HepG2 (cell line): ENCODE results near the gene L1CAM. TPM values are rescaled to one million over a fixed set of nuclear protein-coding genes. Genes with fewer than 3 reads are reported as not detected.

ENCODE experiments used
- ATAC-seq: fragments of 200-7000 bp; cut with Tn5 transposase; 3 replicates; pipeline ENCODE4 v1.9.1; 2020; ENCODE audit warnings: mild to moderate bottlenecking, moderate library complexity
- BruUV-seq: library from RNA; stranded (reverse); fragments of 400-500 nt; replicated peaks from 2 replicates; lab custom pipeline; 2021; lab: Mats Ljungman, UMichigan
- CTCF ChIA-PET: fragments of 300-600 bp; formaldehyde crosslinking; extraction: SDS; loops from one replicate; lab custom pipeline; 2021; ENCODE audit warnings: low total read pairs, inconsistent platforms, low intra/inter-chr PET ratio; lab: Yijun Ruan, JAX
- POLR2A ChIA-PET: fragments of 350-600 bp; sonication (Branson Sonifier 250); formaldehyde crosslinking; loops from one replicate; lab custom pipeline; 2020; ENCODE audit warnings: antibody characterized with exemption, inconsistent platforms; lab: Yijun Ruan, JAX
- DNase-seq: peaks from one replicate; pipeline ENCODE4 v3.0.0-alpha.2; 2015; ENCODE audit warnings: low spot score
- FAIRE-seq: peaks from 3 replicates; lab custom pipeline; 2011; peaks lifted over from hg19 to GRCh38; lab: Jason Lieb, UNC
- H2AFZ ChIP-seq: one replicate; pipeline ENCODE4 v1.6.1; 2011; ENCODE audit warnings: low read length, inconsistent platforms
- H3K27ac ChIP-seq: fragments of 300-600 bp; 3 replicates; pipeline ENCODE4 v1.8.0; 2011; ENCODE audit warnings: mixed run types, mild to moderate bottlenecking, mixed read lengths, low read length, inconsistent platforms; ENCODE audit not compliant: insufficient read depth; ENCODE audit errors: extremely low read length
- H3K27me3 ChIP-seq, 2 experiments: fragments of 200-600 bp in 1 of 2; 2 replicates in 1 of 2; 3 replicates in 1 of 2; pipeline versions ENCODE4 v1.6.0 to v1.8.0; 2011; ENCODE audit warnings: low read length in 2 of 2, mild to moderate bottlenecking in 2 of 2, moderate library complexity in 2 of 2, inconsistent platforms in 1 of 2; ENCODE audit not compliant: insufficient read depth in 2 of 2, control insufficient read depth in 1 of 2
- H3K36me3 ChIP-seq, 2 experiments: fragments of 200-600 bp in 1 of 2; replicated peaks in 1 of 2; 2 replicates in 1 of 2; 3 replicates in 1 of 2; pipeline versions ENCODE4 v1.5.1 to v1.8.0; 2011; ENCODE audit warnings: low read length in 2 of 2, inconsistent platforms in 1 of 2; ENCODE audit not compliant: insufficient read depth in 2 of 2, control insufficient read depth in 1 of 2
- H3K4me1 ChIP-seq: 2 replicates; pipeline ENCODE4 v1.5.1; 2012; ENCODE audit warnings: low read length, inconsistent platforms; ENCODE audit not compliant: insufficient read depth
- H3K4me2 ChIP-seq: 2 replicates; pipeline ENCODE4 v1.6.0; 2011; ENCODE audit warnings: low read depth, low read length, inconsistent platforms
- H3K4me3 ChIP-seq, 3 experiments: fragments of 200-600 bp in 1 of 3; sonication (generic), shearing (Covaris generic) in 1 of 3; replicated peaks in 1 of 3; 2 replicates each; pipeline ENCODE4 v1.5.1; 2011 to 2016; ENCODE audit warnings: low read length in 3 of 3, inconsistent platforms in 2 of 3, low read depth in 2 of 3, mild to moderate bottlenecking in 2 of 3, control low read depth in 1 of 3, mixed read lengths in 1 of 3; ENCODE audit not compliant: insufficient read depth in 1 of 3
- H3K79me2 ChIP-seq: one replicate; pipeline ENCODE4 v1.6.1; 2011; ENCODE audit warnings: low read length, inconsistent platforms; ENCODE audit not compliant: insufficient read depth
- H3K9ac ChIP-seq: 2 replicates; pipeline ENCODE4 v1.6.0; 2011; ENCODE audit warnings: mild to moderate bottlenecking, low read depth, low read length, inconsistent platforms; ENCODE audit not compliant: insufficient read depth
- H3K9me3 ChIP-seq: 2 replicates; pipeline ENCODE4 v1.5.1; 2012; ENCODE audit warnings: mild to moderate bottlenecking, low read length
- H4K20me1 ChIP-seq: 2 replicates; pipeline ENCODE4 v1.6.0; 2011; ENCODE audit warnings: inconsistent platforms, mild to moderate bottlenecking, low read length, moderate library complexity; ENCODE audit not compliant: insufficient read depth
- CEBPB ChIP-seq: IDR thresholded peaks from 2 replicates; pipeline ENCODE4 v1.6.1; 2011; ENCODE audit warnings: low read depth, low read length, improper control_type of control experiment, borderline replicate concordance
- GLMP ChIP-seq: sonication (generic); formaldehyde crosslinking; IDR thresholded peaks from 2 replicates; pipeline ENCODE4 v1.9.0; 2021; ENCODE audit warnings: missing genetic modification reagents, mild to moderate bottlenecking, borderline replicate concordance
- KDM3A ChIP-seq: IDR thresholded peaks from 2 replicates; pipeline ENCODE4 v1.6.1; 2018; ENCODE audit warnings: low read depth, missing compliant biosample characterization
- NFKBIZ ChIP-seq: IDR thresholded peaks from 2 replicates; pipeline ENCODE4 v1.6.1; 2018; ENCODE audit warnings: missing genetic modification reagents, missing compliant biosample characterization
- SYNCRIP ChIP-seq: fragments of 200-400 bp; formaldehyde crosslinking; IDR thresholded peaks from 2 replicates; pipeline ENCODE4 v1.6.1; 2018; ENCODE audit warnings: mild to moderate bottlenecking, low read depth, low read length; ENCODE audit not compliant: insufficient read depth
- TEF ChIP-seq: sonication (generic); formaldehyde crosslinking; IDR thresholded peaks from 2 replicates; pipeline ENCODE4 v1.5.0; 2020; ENCODE audit warnings: missing genetic modification reagents
- ZNF800 ChIP-seq: sonication (generic); formaldehyde crosslinking; IDR thresholded peaks from 2 replicates; pipeline ENCODE4 v1.4.0; 2020; ENCODE audit warnings: missing genetic modification reagents
- WGBS: methylation state at CpG from one replicate; pipeline ENCODE4 v1.1.6; 2017; ENCODE audit warnings: low lambda C conversion rate; 5-methylcytosine and 5-hydroxymethylcytosine counted together
- in situ Hi-C: cut with HindIII; loops from 2 replicates; pipeline ENCODE4 v1.10.0; 2017; ENCODE audit warnings: low pct_unique_long_range_greater_than_20kb; ENCODE audit not compliant: extremely low pct_ligation_motif_present
- intact Hi-C: fragments of 100-400 bp; cut with micrococcal nuclease; formaldehyde crosslinking; loops from one replicate; pipeline ENCODE4 v1.10.0; 2022; ENCODE audit not compliant: unreplicated experiment
- polyA plus RNA-seq, 8 experiments: library from polyadenylated mRNA; depleted of rRNA in 3 of 8; stranded (reverse) in 7 of 8; unstranded in 1 of 8; fragments of >200 nt; fragmentation: Illumina TruSeq in 4 of 8; extraction: Trizol in 4 of 8; gene quantifications; 2 replicates each; pipeline versions ENCODE4 v1.2.1 to v1.2.3, GENCODE V29; 2011 to 2016; ENCODE audit warnings: low read depth in 4 of 8, missing spikeins in 1 of 8, mixed read lengths in 1 of 8; ENCODE audit not compliant: insufficient read depth in 1 of 8
- total RNA-seq, 5 experiments: library from RNA; depleted of rRNA; stranded (reverse); fragments of >200 nt; fragmentation: Illumina TruSeq; extraction: Trizol; gene quantifications; 2 replicates each; pipeline ENCODE4 v1.2.3, GENCODE V29; 2016; ENCODE audit warnings: low read depth in 1 of 5

The L1CAM gene
- total and polyA plus RNA-seq, 2 of the 13 experiments (the other 11 are each of a cell fraction or from before 2014, with no cell fraction given), result 1.4 to 2.0 TPM

GRCh38 chrX:153827903-153828302 lies 58.1 kb downstream of the L1CAM start:
- no TSS peak for BruUV-seq
- no peaks in the 10 kb centered on the region for H4K20me1 ChIP-seq
- no peak overlapping the region for H2AFZ ChIP-seq
- TF ChIP-seq GLMP, result no peak
- TF ChIP-seq KDM3A, result no peak
- TF ChIP-seq NFKBIZ (CRISPR knock-in tag), result no peak
- TF ChIP-seq SYNCRIP, result no peak
- TF ChIP-seq TEF (CRISPR knock-in tag), result no peak
- no peak for TF ChIP-seq CEBPB
- no peak for TF ChIP-seq ZNF800 (CRISPR knock-in tag)
- H3K79me2 ChIP-seq, result no peaks in the 10 kb centered on the region
- no peaks in the 10 kb centered on the region for H3K9me3 ChIP-seq
- FAIRE-seq, result no peak
- no peak overlapping the region for H3K4me2 ChIP-seq
- intact Hi-C loops (no loop called here), in situ Hi-C loops (no loop called here)
- no peaks in the 10 kb centered on the region for H3K36me3 ChIP-seq
- ChIA-PET POLR2A (no interaction called here), CTCF (no interaction called here)
- no peak for ATAC-seq
- no peak overlapping the region for H3K9ac ChIP-seq
- DNase-seq, result no peak
- no peak overlapping the region for H3K4me3 ChIP-seq
- no peak overlapping the region for H3K27ac ChIP-seq
- no peaks in the 10 kb centered on the region for H3K4me1 ChIP-seq
- H3K27me3 ChIP-seq, result peaks cover 4 to 42% of the 10 kb centered on the region in 2 experiments; a peak in 4 of 5 replicates
- 90% methylated on average over 2 of the region's 9 CpGs for WGBS
